ENCODE data around the gene RBM42. TPM values are rescaled to one million over a fixed set of nuclear protein-coding genes. Genes with fewer than 3 reads are reported as not detected.

Gene RBM42, protein sequence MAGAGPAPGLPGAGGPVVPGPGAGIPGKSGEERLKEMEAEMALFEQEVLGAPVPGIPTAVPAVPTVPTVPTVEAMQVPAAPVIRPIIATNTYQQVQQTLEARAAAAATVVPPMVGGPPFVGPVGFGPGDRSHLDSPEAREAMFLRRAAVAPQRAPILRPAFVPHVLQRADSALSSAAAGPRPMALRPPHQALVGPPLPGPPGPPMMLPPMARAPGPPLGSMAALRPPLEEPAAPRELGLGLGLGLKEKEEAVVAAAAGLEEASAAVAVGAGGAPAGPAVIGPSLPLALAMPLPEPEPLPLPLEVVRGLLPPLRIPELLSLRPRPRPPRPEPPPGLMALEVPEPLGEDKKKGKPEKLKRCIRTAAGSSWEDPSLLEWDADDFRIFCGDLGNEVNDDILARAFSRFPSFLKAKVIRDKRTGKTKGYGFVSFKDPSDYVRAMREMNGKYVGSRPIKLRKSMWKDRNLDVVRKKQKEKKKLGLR
- 93.3 and 101 TPM in 2 replicates for total RNA-seq

GRCh38 chr19:35628565-35629331 lies at the start of gene RBM42:
Gene RBM42 (plus strand): TSS chr19:35629036. CDS start chr19:35629154, 118 bp downstream.

GRCh38 chr19:35585848-35586247 lies 43.0 kb upstream of the RBM42 start, which contains the start of gene PMIS2:
Gene PMIS2 (plus strand): TSS chr19:35586173. CDS start chr19:35586260, 87 bp downstream.

DNA sequence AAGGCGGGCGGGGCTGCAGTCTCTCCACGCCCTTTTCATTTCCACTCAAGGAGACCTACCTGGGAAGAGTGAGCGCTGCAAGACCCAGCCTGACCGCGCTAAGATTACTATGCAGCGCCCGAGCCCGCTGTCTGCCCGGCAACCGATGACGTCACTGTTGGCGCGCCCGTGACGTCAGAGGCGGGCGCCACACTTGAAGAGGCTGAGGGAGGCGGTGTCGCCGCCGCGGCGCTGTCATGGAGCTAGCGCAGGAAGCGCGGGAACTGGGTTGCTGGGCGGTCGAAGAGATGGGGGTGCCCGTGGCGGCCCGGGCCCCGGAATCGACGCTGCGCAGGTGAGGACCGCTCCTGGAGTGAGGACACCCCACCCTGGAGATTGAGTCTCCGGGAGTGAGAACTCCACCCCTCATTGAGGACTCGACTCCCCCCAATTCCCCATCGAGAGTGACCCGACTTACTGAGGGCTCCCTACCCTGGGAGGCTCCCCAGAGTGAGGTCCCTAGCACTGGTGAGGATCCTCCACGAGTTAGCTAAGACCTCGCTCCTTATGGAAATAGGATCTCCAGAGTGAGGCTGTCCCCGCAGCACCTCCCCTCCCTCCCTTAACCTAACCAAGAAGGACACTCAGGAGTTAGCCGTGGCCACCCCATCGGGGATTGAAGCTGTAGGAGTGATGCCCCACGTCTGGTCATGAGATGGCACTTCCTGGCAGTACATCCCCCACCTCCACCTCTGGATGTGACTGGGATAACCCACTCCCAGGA lies 16.1 kb upstream of the RBM42 start, which contains the start of gene HAUS5:
Gene HAUS5 (plus strand): TSS at position 177 of the 763 bp plus-strand sequence. CDS start 60 bp downstream, at position 237.

GRCh38 chr19:35641515-35642151 lies 12.8 kb downstream of the RBM42 start, which contains the start of gene ETV2:
Gene ETV2 (plus strand): TSS chr19:35641745. CDS start chr19:35642461, 716 bp downstream.

DNA sequence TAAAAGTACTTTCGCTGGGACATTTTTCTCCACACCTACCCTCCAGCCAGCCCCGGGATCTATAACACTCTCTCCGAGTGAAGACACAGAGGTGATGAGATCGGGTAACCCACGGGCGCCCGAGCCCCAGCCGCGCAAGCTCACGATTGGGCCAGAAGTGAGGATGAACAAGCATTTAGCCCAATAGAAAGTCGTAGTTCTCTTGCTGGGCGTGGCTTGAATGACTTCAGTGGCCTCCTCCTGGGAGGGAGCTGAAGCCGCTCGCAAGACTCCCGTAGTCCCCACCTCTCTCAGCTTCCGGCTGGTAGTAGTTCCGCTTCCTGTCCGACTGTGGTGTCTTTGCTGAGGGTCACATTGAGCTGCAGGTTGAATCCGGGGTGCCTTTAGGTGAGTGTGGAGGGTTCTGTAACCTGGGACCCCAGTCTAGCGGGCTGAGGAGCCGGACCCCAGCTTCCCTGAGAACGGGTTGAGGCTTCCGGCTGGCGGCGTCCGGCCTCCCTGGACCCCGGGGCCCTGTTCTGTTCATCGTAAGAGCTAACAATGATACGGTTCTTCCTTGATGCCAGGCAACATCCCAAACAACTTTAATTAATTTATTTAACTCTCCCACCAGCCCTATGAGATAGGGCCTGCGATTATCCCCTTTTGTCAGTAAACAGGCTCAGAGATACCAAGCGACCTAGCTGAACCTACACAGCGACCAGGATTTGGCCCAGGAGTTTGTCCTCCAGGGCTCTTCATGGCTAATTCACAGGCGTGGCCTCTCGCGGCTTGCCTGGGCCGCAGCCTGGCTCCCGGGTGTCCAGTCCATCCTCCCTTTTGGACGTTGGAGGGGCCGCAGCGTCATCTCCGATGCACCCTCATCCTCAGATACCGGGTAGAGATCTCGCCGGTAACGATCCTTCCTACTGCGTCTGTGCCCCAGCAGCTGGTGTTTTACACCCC lies 19.5 kb downstream of the RBM42 start, which contains the start of gene COX6B1:
Gene COX6B1 (plus strand): TSS at position 307 of the 945 bp plus-strand sequence. CDS start 2,921 bp downstream, outside the sequence.

GRCh38 chr19:35666251-35666913 lies 37.5 kb downstream of the RBM42 start, which contains the start of gene UPK1A:
Gene UPK1A (plus strand): TSS chr19:35666517. CDS start chr19:35666813, 296 bp downstream.

Other genes starting within 250 kb of the RBM42 start
- gene FFAR2, start 180.8 kb upstream of the RBM42 start, total RNA-seq = not detected in 2 replicates
- gene KRTDAP, start 138.6 kb upstream of the RBM42 start, total RNA-seq = not detected in 2 replicates
- 15.9 and 24.8 TPM in 2 replicates for gene DMKN, start 115.4 kb upstream of the RBM42 start, total RNA-seq
- gene SBSN, start 100.7 kb upstream of the RBM42 start, total RNA-seq = not detected in 2 replicates
- not detected in 2 replicates for gene GAPDHS, start 95.6 kb upstream of the RBM42 start, total RNA-seq
- 85.7 and 102 TPM in 2 replicates for gene TMEM147, start 83.4 kb upstream of the RBM42 start, total RNA-seq
- not detected in 2 replicates for gene ATP4A, start 65.4 kb upstream of the RBM42 start, total RNA-seq
- gene PMIS2, start 42.9 kb upstream of the RBM42 start, total RNA-seq = not detected in 2 replicates
- 6.6 and 10.5 TPM in 2 replicates for gene HAUS5, start 16.3 kb upstream of the RBM42 start, total RNA-seq
- 0.78 TPM in 1 of 2 replicates, not detected in the other for gene ETV2, start 12.7 kb downstream of the RBM42 start, total RNA-seq
- gene COX6B1, start 19.3 kb downstream of the RBM42 start, total RNA-seq = 500 and 902 TPM in 2 replicates
- gene UPK1A, start 37.5 kb downstream of the RBM42 start, total RNA-seq = not detected in 2 replicates
- not detected in 2 replicates for gene ZBTB32, start 75.5 kb downstream of the RBM42 start, total RNA-seq
- gene KMT2B, start 89.0 kb downstream of the RBM42 start, total RNA-seq = 8.0 and 14.4 TPM in 2 replicates
- 6.9 and 15.9 TPM in 2 replicates for gene IGFLR1, start 113.4 kb downstream of the RBM42 start, total RNA-seq
- gene U2AF1L4, start 116.4 kb downstream of the RBM42 start, total RNA-seq = 6.9 and 9.3 TPM in 2 replicates
- 43.2 TPM in 2 replicates for gene PSENEN, start 116.6 kb downstream of the RBM42 start, total RNA-seq
- 15.9 and 20.7 TPM in 2 replicates for gene LIN37, start 119.5 kb downstream of the RBM42 start, total RNA-seq
- gene HSPB6, start 128.0 kb downstream of the RBM42 start, total RNA-seq = 11.1 and 66.8 TPM in 2 replicates
- 12.4 and 18.0 TPM in 2 replicates for gene PROSER3, start 129.1 kb downstream of the RBM42 start, total RNA-seq
- gene ARHGAP33, start 146.5 kb downstream of the RBM42 start, total RNA-seq = 2.2 and 3.2 TPM in 2 replicates
- gene PRODH2, start 183.8 kb downstream of the RBM42 start, total RNA-seq = not detected in 2 replicates
- not detected in 2 replicates for gene NPHS1, start 223.5 kb downstream of the RBM42 start, total RNA-seq
- gene KIRREL2, start 227.9 kb downstream of the RBM42 start, total RNA-seq = 0.13 TPM in 1 of 2 replicates, not detected in the other
- gene APLP1, start 239.5 kb downstream of the RBM42 start, total RNA-seq = 12.8 and 17.3 TPM in 2 replicates

All from epithelial cell of alveolus of lung (primary cell).